ENCODE measurements around the gene BCAS3. TPM values are rescaled to one million over a fixed set of nuclear protein-coding genes. Genes with fewer than 3 reads are reported as not detected.
A peak's percentile ranks its signal among the peaks of the same experiment; 100 is the strongest.

The BCAS3 gene
- total RNA-seq, 2 donors from 2014 or later = 12.0 to 15.6 TPM

DNA sequence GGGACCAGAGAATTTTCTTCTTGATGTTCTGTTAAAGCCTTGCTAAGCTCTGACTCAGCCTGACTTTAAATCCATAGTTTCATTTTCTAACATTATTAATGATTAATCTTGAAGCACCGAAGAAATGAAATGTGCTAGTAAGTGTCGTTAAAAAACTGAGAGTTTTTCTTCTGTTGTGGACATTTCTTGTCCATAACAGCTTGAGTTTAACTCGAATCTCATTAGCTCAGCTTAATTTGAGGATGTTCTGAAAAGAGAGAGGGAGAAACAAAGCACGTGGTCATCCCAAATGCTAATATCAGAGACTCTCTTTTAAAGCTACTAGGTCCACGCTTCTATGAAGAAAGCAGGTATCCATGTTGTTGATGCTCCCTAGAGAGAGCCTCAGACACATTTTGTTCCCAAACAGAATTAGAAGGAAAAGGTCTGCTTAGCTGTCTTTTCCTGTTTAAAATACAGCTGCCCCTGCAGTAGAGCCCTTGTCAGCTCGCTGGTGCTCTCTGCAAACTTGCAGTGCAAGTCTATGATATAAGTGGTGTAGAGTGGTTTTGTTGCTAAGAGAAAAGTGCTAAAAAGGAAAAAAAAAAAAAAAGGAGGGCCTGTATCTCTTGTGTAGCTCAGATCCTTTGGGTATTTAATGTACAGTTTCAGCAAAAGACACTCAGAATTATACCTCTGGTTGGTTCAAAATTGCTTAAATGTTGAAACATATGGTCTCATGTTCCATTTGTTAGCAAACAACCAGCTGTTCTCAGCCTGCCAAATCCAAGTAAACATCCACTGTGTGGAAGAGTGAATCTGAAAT is 530.9 kb downstream of the BCAS3 start:
- H3K4me3 ChIP-seq = peak overlapping the region in 1 of 2 donors; percentile 12
- DNase-seq (ENCODE audit: low spot score) = no peak
- H3K9me3 ChIP-seq = no peaks in the 10 kb centered on the region
- H3K4me1 ChIP-seq = peaks cover 0 to 21% of the 10 kb centered on the region in 2 donors
- TF ChIP-seq, protein P1, sequence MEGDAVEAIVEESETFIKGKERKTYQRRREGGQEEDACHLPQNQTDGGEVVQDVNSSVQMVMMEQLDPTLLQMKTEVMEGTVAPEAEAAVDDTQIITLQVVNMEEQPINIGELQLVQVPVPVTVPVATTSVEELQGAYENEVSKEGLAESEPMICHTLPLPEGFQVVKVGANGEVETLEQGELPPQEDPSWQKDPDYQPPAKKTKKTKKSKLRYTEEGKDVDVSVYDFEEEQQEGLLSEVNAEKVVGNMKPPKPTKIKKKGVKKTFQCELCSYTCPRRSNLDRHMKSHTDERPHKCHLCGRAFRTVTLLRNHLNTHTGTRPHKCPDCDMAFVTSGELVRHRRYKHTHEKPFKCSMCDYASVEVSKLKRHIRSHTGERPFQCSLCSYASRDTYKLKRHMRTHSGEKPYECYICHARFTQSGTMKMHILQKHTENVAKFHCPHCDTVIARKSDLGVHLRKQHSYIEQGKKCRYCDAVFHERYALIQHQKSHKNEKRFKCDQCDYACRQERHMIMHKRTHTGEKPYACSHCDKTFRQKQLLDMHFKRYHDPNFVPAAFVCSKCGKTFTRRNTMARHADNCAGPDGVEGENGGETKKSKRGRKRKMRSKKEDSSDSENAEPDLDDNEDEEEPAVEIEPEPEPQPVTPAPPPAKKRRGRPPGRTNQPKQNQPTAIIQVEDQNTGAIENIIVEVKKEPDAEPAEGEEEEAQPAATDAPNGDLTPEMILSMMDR (IDR thresholded peaks at IDR 0.05) = no peak
- H3K27ac ChIP-seq = peak overlapping the region; percentile 31 to 55
- no peaks in the 10 kb centered on the region for H3K36me3 ChIP-seq
- no peaks in the 10 kb centered on the region for H3K27me3 ChIP-seq

DNA sequence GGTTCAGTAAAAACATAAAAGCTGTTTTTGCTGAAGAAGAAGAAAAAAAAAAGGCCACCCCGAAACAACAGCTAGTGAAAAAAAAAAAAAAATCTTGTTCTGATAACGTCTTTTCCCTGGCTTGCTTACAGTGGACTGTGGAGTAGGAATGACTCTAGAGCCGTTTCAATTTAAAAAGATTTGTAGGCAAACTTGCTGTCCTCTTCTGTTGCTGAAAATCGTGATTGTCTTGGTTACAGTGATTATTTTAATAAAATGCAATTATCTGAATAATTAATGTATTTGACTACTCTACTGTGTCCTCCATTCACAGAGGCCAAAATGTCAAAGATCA is 531.4 kb downstream of the BCAS3 start:
- no peaks in the 10 kb centered on the region for H3K9me3 ChIP-seq
- DNase-seq (ENCODE audit: low spot score) = no peak
- no peaks in the 10 kb centered on the region for H3K36me3 ChIP-seq
- H3K4me3 ChIP-seq = no peak overlapping the region
- H3K27me3 ChIP-seq = no peaks in the 10 kb centered on the region
- TF ChIP-seq, protein P1 (IDR thresholded peaks at IDR 0.05) = no peak
- H3K4me1 ChIP-seq = peaks cover 0 to 21% of the 10 kb centered on the region in 2 donors
- H3K27ac ChIP-seq = peak overlapping the region; percentile 31 to 55

DNA sequence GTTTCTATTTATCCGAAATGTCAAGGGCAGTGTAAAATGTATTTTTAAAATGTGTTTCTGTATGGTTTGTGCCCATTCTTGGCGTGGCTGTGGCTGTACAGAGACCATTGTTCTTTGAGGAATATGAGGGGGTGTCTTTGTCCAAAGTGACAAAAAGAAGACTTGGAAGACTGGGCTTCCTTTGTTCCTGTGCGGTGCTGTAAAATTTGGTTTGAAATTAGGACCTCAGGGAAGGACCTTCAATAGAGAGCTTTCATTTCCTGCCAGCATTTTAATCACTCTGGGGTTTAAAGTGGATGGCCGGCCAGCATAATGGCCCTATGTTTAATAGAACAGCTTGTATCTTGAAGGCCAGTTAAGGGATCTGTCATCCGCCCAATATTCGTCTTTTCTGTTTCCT is 531.9 kb downstream of the BCAS3 start:
- peak overlapping the region; percentile 31 to 55 for H3K27ac ChIP-seq
- H3K4me3 ChIP-seq = no peak overlapping the region
- H3K4me1 ChIP-seq = peaks cover 0 to 21% of the 10 kb centered on the region in 2 donors
- DNase-seq (ENCODE audit: low spot score) = no peak
- no peaks in the 10 kb centered on the region for H3K27me3 ChIP-seq
- TF ChIP-seq, protein P1 (IDR thresholded peaks at IDR 0.05) = no peak
- H3K36me3 ChIP-seq = no peaks in the 10 kb centered on the region
- no peaks in the 10 kb centered on the region for H3K9me3 ChIP-seq

DNA sequence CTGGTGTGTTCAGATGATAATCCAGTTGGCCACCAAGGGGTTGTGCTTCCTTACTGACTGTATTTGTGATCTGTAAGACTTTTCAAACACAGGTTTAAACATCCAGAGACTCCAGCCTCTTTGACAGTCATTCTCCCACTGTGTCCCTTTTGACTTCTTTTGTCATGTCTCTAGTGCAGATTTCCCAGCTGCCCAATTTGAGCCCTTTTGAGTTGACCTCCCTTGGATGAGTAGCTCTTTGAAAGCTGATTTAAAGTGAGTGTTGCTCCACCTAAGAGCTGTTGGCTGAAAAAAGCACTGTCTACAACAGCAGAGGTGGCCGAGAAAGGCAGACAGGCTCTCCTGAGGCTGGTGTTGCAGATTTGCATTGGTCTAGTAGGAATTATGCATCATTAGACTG is 533.6 kb downstream of the BCAS3 start:
- DNase-seq (ENCODE audit: low spot score) = no peak
- Histone ChIP-seq H3K27ac (no peak overlapping the region), H3K27me3 (no peaks in the 10 kb centered on the region), H3K4me3 (no peak overlapping the region), H3K4me1 (peaks cover 0 to 21% of the 10 kb centered on the region in 2 donors), H3K36me3 (no peaks in the 10 kb centered on the region), H3K9me3 (no peaks in the 10 kb centered on the region)
- TF ChIP-seq, protein P1 (IDR thresholded peaks at IDR 0.05) = no peak

DNA sequence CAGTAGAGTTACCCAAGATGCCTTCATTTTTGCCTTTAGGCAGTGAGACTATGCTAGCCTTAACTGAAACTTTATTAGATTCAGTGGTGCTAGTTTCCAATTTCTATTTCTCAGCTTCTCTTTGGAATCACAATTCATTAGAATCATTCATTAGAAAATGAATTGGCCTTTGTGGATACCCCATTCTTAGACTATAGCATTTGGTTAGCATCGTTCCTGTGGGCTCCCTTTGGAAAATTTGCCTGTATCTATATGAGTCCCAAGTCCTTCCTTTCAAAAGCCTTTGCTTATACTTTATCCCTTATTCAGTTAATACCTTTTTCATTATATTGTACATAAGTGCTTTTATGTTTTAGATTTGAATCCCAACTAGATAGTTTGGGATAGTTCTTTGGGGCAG is 535.0 kb downstream of the BCAS3 start:
- H3K9me3 ChIP-seq = no peaks in the 10 kb centered on the region
- no peak for DNase-seq (ENCODE audit: low spot score)
- no peaks in the 10 kb centered on the region for H3K36me3 ChIP-seq
- no peak overlapping the region for H3K27ac ChIP-seq
- peaks cover 0 to 25% of the 10 kb centered on the region in 2 donors for H3K4me1 ChIP-seq
- TF ChIP-seq, protein P1 (IDR thresholded peaks at IDR 0.05) = no peak
- H3K4me3 ChIP-seq = no peak overlapping the region
- H3K27me3 ChIP-seq = no peaks in the 10 kb centered on the region

DNA sequence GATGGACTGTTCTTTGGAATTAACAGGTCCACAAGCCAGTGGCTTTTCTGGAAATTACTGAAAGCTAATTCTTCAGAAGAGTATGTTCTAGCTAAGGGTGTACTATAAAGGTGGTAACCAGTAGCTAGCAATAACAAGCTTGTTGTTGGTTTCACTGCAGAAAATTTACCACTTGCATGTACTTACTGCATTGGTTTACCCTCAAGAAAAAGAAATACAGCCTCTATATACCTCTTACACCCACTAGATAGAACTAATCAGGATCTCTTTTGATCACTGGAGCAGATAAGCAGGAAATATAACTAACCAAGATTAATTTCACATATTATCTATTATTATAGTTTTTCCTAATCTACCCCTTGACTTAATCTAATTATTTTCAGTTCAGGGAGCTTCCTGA is 537.1 kb downstream of the BCAS3 start:
- no peak for DNase-seq (ENCODE audit: low spot score)
- Histone ChIP-seq H3K4me1 (peaks cover 0 to 22% of the 10 kb centered on the region in 2 donors), H3K27ac (no peak overlapping the region), H3K36me3 (no peaks in the 10 kb centered on the region), H3K9me3 (no peaks in the 10 kb centered on the region), H3K27me3 (no peaks in the 10 kb centered on the region), H3K4me3 (no peak overlapping the region)
- TF ChIP-seq, protein P1 (IDR thresholded peaks at IDR 0.05) = no peak
